ENCODE measurements around the gene GFER. TPM values are rescaled to one million over a fixed set of nuclear protein-coding genes. Genes with fewer than 3 reads are reported as not detected.

Gene GFER
- total and polyA plus RNA-seq, 2 of the 8 experiments (the other 6 are each of a cell fraction or from before 2014, with no cell fraction given): 17.7 to 37.9 TPM

GRCh38 chr16:2002406-2003230 is 18.6 kb downstream of the GFER start:
- Histone ChIP-seq H4K20me1 (replicated peaks in 1 of 2; ENCODE audit: control insufficient read depth in 1 of 2, insufficient read depth in 2 of 2, low read length in 2 of 2) (peaks cover 29 to 58% of the 10 kb centered on the region in 2 experiments), H3K36me3 (ENCODE audit: control insufficient read depth in 2 of 4, insufficient read depth in 4 of 4, low read length in 3 of 4) (peaks cover 24 to 52% (median 41%) of the 10 kb centered on the region in 4 experiments), H3K4me3 (ENCODE audit: extremely low read depth in 1 of 4, insufficient read depth in 2 of 4, low read depth in 3 of 4, low read length in 4 of 4) (no peak overlapping the region), H4K91ac (replicated peaks; ENCODE audit: insufficient read length, low read length) (no peak overlapping the region), H3K4ac (replicated peaks; ENCODE audit: insufficient read length, low read depth, low read length) (no peak overlapping the region), H3K18ac (ENCODE audit: extremely low read depth, low read length) (no peak overlapping the region), H3K4me1 (replicated peaks in 1 of 4; ENCODE audit: control insufficient read depth in 3 of 4, insufficient read depth in 4 of 4, low read length in 3 of 4) (peaks cover 0 to 23% (median 10%) of the 10 kb centered on the region in 4 experiments; a peak in 5 of 7 replicates), H3K79me2 (ENCODE audit: control insufficient read depth in 1 of 2, insufficient read depth in 2 of 2, low read length in 2 of 2) (peaks cover 7 to 34% of the 10 kb centered on the region in 2 experiments; a peak in 3 of 4 replicates), H3K4me2 (ENCODE audit: insufficient read depth in 1 of 2, low read depth in 2 of 2, low read length in 2 of 2) (no peak overlapping the region), H2BK120ac (replicated peaks; ENCODE audit: low read depth, low read length) (no peak overlapping the region), H4K8ac (ENCODE audit: extremely low read depth, insufficient read depth, low read length) (peak overlapping the region; percentile 57; the same call in 1 of the 2 replicates), H3K27me3 (replicated peaks in 1 of 4; ENCODE audit: control insufficient read depth in 3 of 4, extremely low read depth in 1 of 4, insufficient read depth in 3 of 4, low read length in 3 of 4) (no peaks in the 10 kb centered on the region), H3K79me1 (ENCODE audit: low read depth, low read length) (peaks cover 6% of the 10 kb centered on the region; the same call in 1 of the 2 replicates), H3K23me2 (ENCODE audit: low read depth, low read length) (no peaks in the 10 kb centered on the region), H2AFZ (ENCODE audit: low read length) (no peak overlapping the region), H3K56ac (replicated peaks; ENCODE audit: insufficient read length, low read depth, low read length) (no peak overlapping the region), H2BK12ac (ENCODE audit: low read depth, low read length) (no peak overlapping the region), H2BK15ac (ENCODE audit: low read length) (no peak overlapping the region), H3K9ac (replicated peaks in 1 of 4; ENCODE audit: extremely low read depth in 1 of 4, low read depth in 3 of 4, low read length in 3 of 4) (no peak overlapping the region), H2BK5ac (ENCODE audit: low read depth, low read length) (peak overlapping the region; percentile 44), H3K23ac (ENCODE audit: insufficient read length) (no peak overlapping the region), H3K14ac (ENCODE audit: insufficient read length) (no peak overlapping the region), H4K5ac (ENCODE audit: insufficient read length, low read depth, low read length) (no peak overlapping the region), H3K9me3 (ENCODE audit: insufficient read depth in 2 of 2, low read depth in 1 of 2, low read length in 1 of 2) (no peaks in the 10 kb centered on the region), H3K27ac (ENCODE audit: low read depth, low read length) (no peak overlapping the region; the same call in 1 of the 2 replicates), H2AK5ac (ENCODE audit: low read depth, low read length) (no peak overlapping the region), H2BK20ac (ENCODE audit: low read length) (no peak overlapping the region)
- 97% methylated on average over 40 of the region's 47 CpGs; no CpG with 5 or more reads in 1 of the 2 experiments for WGBS, 2 experiments (ENCODE audit: extremely low coverage in 1 of 2, insufficient coverage in 1 of 2, insufficient read length in 1 of 2, insufficient replicate concordance in 2 of 2, low coverage in 1 of 2, low lambda C conversion rate in 2 of 2, missing lambda C conversion rate in 1 of 2)
- no peak for TF ChIP-seq ASH2L (IDR thresholded peaks at IDR 0.05; ENCODE audit: low read length)
- no peak for TF ChIP-seq BRCA1 (IDR thresholded peaks at IDR 0.05; ENCODE audit: low read depth, low read length)
- no peak for TF ChIP-seq SIRT6 (IDR thresholded peaks at IDR 0.05; ENCODE audit: low read length)
- no peak for TF ChIP-seq GABPA (IDR thresholded peaks at IDR 0.05; ENCODE audit: borderline replicate concordance, insufficient read depth, low read length)
- DNase-seq (ENCODE audit: low read depth in 1 of 2, low spot score in 2 of 2) (no peak), FAIRE-seq (no peak)
- ChIA-PET POLR2A (ENCODE audit: partially characterized antibody) (interaction anchor here (1.0 to 4.7 kb wide), 6 partner anchors 9 to 152 kb away, joined by 3 to 37 read pairs (median 11); partner anchors contain the start of genes RNF151, RPS2, SYNGR3 and TRAF7), CTCF (ENCODE audit: partially characterized antibody) (interaction anchor here (0.8 to 4.3 kb wide), 19 partner anchors 9 to 145 kb away, joined by 4 to 55 read pairs (median 6); partner anchors contain the start of genes NPW, NTHL1, SYNGR3 and TBL3)
